Daoy (cell line): Measurements from ENCODE around the gene DDX5. TPM values are rescaled to one million over a fixed set of nuclear protein-coding genes. Genes with fewer than 3 reads are reported as not detected.
"Not testable (repeated sequence)": the region's sequence is repeated elsewhere in the genome, so short reads cannot be mapped to it uniquely, and the experiment has no call there.

Source experiments
- DNase-seq: peaks from one replicate; pipeline ENCODE4 v3.0.0-alpha.2; 2015; ENCODE audit warnings: low read depth
- total RNA-seq: library from RNA; depleted of rRNA; stranded (reverse); fragments of >200 nt; shearing (Covaris generic); gene quantifications from 2 replicates; pipeline ENCODE4 v1.2.3, GENCODE V29; 2014

The DDX5 gene
- total RNA-seq, 1 experiment from 2014 or later, result 274 TPM

DNA sequence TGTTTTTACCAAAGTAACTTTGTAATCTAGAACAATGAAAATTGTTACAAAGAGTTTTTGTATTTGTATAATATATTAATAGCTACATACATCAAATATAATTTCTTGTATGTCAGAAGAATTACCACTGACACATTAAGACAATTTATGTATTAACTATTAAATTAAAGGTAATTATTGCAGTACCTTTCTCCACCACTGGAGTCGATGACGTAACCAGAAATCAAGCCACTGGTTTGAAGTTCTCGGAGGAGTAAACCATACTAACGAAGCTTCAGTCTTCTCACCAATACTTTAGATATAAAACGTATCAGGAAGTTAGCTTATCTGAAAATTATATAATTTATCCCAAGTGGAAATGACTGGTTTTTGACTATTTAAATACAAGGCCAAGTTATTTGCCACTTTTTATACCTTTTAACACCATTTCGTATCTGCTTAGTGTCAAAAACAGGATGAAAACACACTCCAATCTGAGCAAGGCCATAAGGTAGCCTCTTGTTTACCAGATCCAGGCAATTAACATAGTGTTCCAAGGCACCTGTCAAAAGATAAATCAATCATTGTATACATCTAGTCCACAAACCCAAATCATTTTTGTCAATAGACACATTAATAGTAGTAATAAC, 13.5 kb downstream of the DDX5 start:
- no peak for DNase-seq

- DNase-seq, result no peak
Measured at GRCh38 chr17:64491994-64492393, 14.1 kb downstream of the DDX5 start.

GRCh38 chr17:64491034-64491860, 14.8 kb downstream of the DDX5 start:
- peak; percentile 46 for DNase-seq

GRCh38 chr17:64488301-64488700, 17.8 kb downstream of the DDX5 start:
- no peak for DNase-seq

DNA sequence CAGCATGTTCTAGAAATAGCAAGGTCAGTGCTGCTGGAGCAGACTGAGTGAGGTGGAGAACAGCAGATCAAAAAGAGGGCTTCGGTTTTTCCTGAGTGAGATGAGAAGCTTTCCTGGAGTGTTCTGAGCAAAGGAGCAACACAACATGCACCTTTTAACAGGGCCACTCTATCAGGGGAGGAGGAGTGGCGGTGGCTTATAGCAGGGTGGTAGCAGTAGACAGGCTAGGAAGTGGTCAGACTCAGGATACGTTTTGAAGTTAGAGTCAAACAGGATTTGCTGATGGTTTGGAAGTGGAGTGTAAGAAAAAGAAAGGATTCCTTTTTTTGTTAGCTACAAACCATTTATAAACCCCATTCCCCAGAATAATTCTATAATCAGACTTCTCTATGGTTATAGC, 21.7 kb downstream of the DDX5 start:
- no peak for DNase-seq

DNA sequence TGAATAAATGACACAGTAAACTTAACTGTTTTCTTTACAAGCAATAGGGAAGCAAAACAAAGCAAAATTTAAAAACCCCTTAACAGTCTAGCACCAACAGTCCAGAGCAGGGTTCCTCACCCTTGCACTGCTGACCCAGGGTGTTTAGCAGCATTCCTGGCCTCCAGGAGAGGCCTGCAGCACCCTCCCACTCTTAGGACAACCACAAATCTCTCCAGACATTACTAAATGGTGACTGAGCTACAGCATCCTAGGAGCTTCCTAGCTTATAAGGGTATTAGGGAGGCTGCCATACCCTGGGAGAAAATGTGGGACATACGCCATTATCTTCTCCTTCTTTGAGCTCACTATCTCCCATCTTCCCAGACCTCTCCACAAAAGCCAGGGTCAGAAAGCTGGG, 25.1 kb downstream of the DDX5 start:
- DNase-seq, result no peak

DNA sequence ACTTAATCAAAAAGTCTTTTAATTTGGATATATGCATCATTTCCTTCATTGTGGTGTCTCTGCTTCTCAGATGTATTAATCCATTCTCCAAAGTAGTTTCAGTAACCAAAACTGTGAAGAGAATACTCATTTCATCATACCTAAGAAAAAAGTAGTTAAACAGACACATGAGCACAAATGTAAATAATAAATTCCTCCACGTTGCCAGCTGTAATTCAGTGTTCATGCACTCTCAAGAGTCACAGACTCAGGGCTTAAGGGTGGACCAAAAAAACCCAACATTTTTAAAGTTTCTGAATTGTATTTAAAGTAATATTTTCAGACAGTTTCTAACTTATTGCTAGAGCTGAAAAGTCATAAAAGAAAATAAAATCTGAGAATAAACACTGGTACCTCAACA, 28.2 kb downstream of the DDX5 start:
- no peak for DNase-seq

DNA sequence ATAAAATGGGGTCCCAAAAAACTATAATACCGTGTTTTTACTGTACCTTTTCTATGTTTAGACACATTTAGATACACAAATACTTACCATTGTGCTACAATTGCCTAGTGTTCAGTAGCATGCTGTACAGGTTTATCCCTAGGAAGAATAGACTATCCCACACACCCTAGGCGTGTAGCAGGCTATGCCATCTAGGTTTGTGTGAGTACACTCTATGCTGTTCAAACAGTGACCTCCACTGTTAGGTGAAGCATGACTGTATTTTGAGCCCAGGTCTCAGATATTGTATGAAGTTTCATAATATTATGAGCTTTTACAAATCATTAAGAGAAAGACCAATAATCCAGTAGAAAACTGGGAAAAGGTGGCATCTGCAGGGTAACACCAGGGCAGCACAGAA, 33.5 kb downstream of the DDX5 start:
- no peak for DNase-seq

DNA sequence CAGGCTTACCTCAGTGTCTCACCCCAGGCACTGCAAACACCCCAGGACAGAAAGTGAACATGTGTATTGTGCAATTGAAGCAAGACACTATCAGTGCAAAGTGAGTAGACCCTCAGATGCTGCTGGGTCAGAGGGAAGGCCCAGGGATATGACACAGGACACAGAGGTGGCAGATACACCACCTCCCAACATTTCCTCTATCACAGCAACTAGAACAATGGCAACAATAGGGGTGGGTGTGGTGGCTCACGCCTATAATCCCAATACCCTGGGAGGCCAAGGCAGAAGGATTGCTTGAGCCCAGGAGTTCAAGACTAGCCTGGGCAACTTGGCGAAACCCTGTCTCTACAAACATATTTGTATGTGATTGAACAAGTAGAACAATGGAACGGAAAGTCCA, 34.6 kb downstream of the DDX5 start:
- no peak for DNase-seq

GRCh38 chr17:64470625-64471024, 35.5 kb downstream of the DDX5 start:
- no peak for DNase-seq

- DNase-seq, result not testable (repeated sequence)
Measured at GRCh38 chr17:64466834-64467233, 39.3 kb downstream of the DDX5 start.

GRCh38 chr17:64466019-64466735, 39.9 kb downstream of the DDX5 start:
- no peak for DNase-seq

- DNase-seq, result no peak
Measured at GRCh38 chr17:64461788-64462187, 44.3 kb downstream of the DDX5 start.

DNA sequence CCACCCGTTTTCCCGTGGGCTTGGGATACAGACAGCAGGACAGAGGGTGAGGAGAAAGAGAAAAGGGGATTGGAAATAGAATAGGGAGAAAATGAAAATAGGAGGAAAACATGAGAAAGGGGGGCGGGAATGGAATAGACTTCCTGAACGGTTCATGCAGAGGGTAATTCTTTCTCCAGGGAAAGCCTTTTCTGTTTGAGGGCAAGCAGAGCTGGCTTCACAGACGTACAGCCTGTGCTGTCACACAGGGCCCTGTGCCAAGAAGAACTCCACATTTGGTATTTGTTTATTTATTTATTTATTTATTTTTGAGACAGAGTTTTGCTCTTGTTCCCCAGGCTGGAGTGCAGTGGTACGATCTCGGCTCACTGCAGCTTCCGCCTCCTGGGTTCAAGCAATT, 45.1 kb downstream of the DDX5 start:
- no peak for DNase-seq

DNA sequence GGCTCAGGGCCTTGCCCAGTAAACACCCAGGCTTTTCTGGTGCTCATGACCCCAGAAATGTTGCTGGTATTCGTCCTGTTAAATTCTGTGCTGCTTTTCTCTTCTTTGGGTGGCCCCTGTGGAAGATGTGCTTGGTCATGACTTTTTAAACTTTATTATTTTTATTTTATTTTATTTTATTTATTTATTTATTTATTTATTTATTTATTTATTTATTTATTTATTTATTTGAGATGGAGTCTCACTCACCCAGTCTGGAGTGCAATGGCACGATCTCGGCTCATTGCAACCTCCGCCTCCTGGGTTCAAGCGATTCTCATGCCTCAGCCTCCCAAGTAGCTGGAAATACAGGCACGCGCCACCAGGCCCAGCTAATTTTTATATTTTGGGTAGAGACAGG, 46.3 kb downstream of the DDX5 start:
- not testable (repeated sequence) for DNase-seq

- DNase-seq, result peak; percentile 53
Measured at GRCh38 chr17:64459284-64459747, 46.8 kb downstream of the DDX5 start.

- no peak for DNase-seq
Measured at GRCh38 chr17:64458756-64459155, 47.3 kb downstream of the DDX5 start.

DNA sequence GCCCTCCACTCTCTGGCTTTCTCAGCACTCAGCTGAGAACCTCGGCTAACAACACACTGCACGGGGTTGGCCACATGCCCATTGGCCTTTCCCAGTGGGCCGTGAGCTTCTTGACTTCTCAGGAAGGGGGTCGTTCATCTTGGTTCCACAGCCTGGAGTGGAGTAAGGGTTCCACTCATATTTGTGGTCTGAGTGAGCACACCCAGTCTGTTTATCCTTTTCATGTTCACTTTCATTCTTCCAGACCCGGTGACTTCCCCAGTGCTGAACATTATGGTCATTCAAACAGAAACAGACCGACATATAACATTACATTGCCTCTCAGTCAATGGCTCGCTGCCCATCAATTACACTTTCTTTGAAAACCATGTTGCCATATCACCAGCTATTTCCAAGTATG, 48.9 kb downstream of the DDX5 start:
- peak; percentile 18 for DNase-seq

DNA sequence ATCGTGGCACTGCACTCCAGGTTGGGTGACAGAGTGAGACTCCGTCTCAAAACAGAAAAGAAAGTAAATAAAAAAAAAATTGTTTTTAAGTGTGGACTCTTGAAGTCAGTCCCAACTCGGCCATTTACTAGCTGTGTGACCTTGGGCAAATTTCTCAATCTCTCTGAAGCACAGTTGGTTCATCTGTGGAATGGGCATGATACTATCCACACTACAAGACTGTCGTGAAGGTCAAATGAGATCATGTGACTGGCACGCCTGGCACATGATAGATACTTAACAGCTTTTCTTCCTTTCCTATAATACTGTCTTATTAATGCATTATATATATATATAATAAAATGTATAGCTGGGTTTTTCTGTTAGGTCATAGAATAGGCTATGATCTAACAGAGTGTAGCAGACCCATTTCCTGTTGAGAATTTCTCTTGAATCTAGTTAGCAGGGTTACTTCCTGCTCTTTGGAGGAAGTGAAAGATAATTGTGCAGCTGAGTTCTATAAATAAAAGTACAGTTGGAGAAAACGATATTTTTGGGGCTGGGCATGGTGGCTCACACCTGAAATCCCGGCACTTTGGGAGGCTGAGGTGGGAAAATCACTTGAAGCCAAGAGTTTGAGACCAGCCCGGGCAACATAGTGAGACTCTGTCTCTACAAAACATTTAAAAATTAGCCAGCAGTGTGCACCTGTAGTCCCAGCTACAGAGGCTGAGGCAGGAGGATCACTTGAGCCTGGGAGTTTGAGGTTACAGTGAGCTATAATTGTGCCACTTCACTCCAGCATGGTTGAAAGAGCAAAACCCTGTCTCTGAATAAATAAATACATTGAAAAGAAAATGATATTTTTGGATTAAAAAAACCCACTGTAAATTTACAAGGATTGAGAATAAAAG, 49.9 kb downstream of the DDX5 start:
- DNase-seq, result no peak

DNA sequence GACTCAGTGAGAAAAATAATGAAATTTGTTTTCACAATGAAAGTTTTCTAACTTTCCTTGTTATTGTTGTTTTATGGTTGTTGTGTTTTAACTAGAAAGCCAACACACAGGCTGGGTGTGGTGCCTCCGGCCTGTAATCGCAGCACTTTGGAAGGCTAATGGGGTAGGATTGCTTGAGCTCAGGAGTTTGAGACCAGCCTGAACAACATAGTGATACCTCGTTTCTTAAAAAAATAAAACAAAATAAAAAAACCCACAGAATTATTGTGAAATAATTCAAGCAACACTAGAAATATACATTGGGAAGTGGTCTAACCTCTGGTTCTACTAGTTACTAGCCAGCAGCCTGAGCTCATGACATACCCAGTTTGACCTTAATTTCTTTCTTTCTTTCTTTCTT, 56.5 kb downstream of the DDX5 start:
- DNase-seq, result no peak

GRCh38 chr17:64448665-64449512, 57.2 kb downstream of the DDX5 start, which contains the start of gene MILR1:
Gene MILR1, plus strand, starts transcription at chr17:64449115. Its CDS starts 54 bp downstream, at chr17:64449169.
- peak; percentile 78 for DNase-seq
